Measurements from ENCODE around the gene PDLIM5.
A peak's percentile ranks its signal among the peaks of the same experiment; 100 is the strongest.

The PDLIM5 gene

GRCh38 chr4:94588896-94589693 lies 137.4 kb downstream of the PDLIM5 start:
- no peaks in the 10 kb centered on the region for H3K9me3 ChIP-seq
- no peaks in the 10 kb centered on the region for H3K4me1 ChIP-seq
- peaks cover 29% of the 10 kb centered on the region for H3K36me3 ChIP-seq
- DNase-seq, result no peak
- TF ChIP-seq CTCF (IDR thresholded peaks at IDR 0.05; ENCODE audit: low read depth, low read length), result no peak
- H3K27me3 ChIP-seq, result no peaks in the 10 kb centered on the region
- no peak overlapping the region for H3K4me3 ChIP-seq (ENCODE audit: low read depth, low read length)

- 0 out of 2 replicates have a peak, but pooled peaks cover under 1% of the 10 kb centered on the region for H3K4me1 ChIP-seq
- no peak overlapping the region for H3K4me3 ChIP-seq (ENCODE audit: low read depth, low read length)
- H3K36me3 ChIP-seq, result peaks cover 28% of the 10 kb centered on the region
- H3K27me3 ChIP-seq, result no peaks in the 10 kb centered on the region
- no peak for TF ChIP-seq CTCF (IDR thresholded peaks at IDR 0.05; ENCODE audit: low read depth, low read length)
- no peaks in the 10 kb centered on the region for H3K9me3 ChIP-seq
- no peak for DNase-seq
Measured at GRCh38 chr4:94590493-94590892, 138.8 kb downstream of the PDLIM5 start.

- H3K4me3 ChIP-seq (ENCODE audit: low read depth, low read length), result no peak overlapping the region
- TF ChIP-seq CTCF (IDR thresholded peaks at IDR 0.05; ENCODE audit: low read depth, low read length), result no peak
- no peaks in the 10 kb centered on the region for H3K27me3 ChIP-seq
- H3K4me1 ChIP-seq, result 0 out of 2 replicates have a peak, but pooled peaks cover 3% of the 10 kb centered on the region
- peaks cover 20% of the 10 kb centered on the region for H3K36me3 ChIP-seq
- H3K9me3 ChIP-seq, result no peaks in the 10 kb centered on the region
- DNase-seq, result no peak
Measured at GRCh38 chr4:94591289-94591688, 139.5 kb downstream of the PDLIM5 start.

GRCh38 chr4:94595013-94595412 lies 143.3 kb downstream of the PDLIM5 start:
- H3K36me3 ChIP-seq, result peaks cover 12% of the 10 kb centered on the region
- no peaks in the 10 kb centered on the region for H3K27me3 ChIP-seq
- H3K4me3 ChIP-seq (ENCODE audit: low read depth, low read length), result no peak overlapping the region
- H3K9me3 ChIP-seq, result no peaks in the 10 kb centered on the region
- no peak for DNase-seq
- H3K4me1 ChIP-seq, result peaks cover 10% of the 10 kb centered on the region; the same call in 1 of the 2 replicates
- TF ChIP-seq CTCF (IDR thresholded peaks at IDR 0.05; ENCODE audit: low read depth, low read length), result no peak

- no peaks in the 10 kb centered on the region for H3K9me3 ChIP-seq
- no peak for DNase-seq
- no peaks in the 10 kb centered on the region for H3K27me3 ChIP-seq
- peaks cover 10% of the 10 kb centered on the region; the same call in 1 of the 2 replicates for H3K4me1 ChIP-seq
- no peak overlapping the region for H3K4me3 ChIP-seq (ENCODE audit: low read depth, low read length)
- H3K36me3 ChIP-seq, result peaks cover 10% of the 10 kb centered on the region
- peak; percentile 62 for TF ChIP-seq CTCF (IDR thresholded peaks at IDR 0.05; ENCODE audit: low read depth, low read length)
Measured at GRCh38 chr4:94595880-94596483, 144.2 kb downstream of the PDLIM5 start.

GRCh38 chr4:94598758-94599157 lies 147.0 kb downstream of the PDLIM5 start:
- H3K27me3 ChIP-seq, result no peaks in the 10 kb centered on the region
- peaks cover 19% of the 10 kb centered on the region for H3K4me1 ChIP-seq
- peaks cover 2% of the 10 kb centered on the region; the same call in 1 of the 2 replicates for H3K36me3 ChIP-seq
- no peak for TF ChIP-seq CTCF (IDR thresholded peaks at IDR 0.05; ENCODE audit: low read depth, low read length)
- H3K4me3 ChIP-seq (ENCODE audit: low read depth, low read length), result no peak overlapping the region
- H3K9me3 ChIP-seq, result no peaks in the 10 kb centered on the region
- no peak for DNase-seq

All from BE2C (cell line).